ENCODE results near the gene XCL2.
"Not testable (repeated sequence)": the region's sequence is repeated elsewhere in the genome, so short reads cannot be mapped to it uniquely, and the experiment has no call there.

The XCL2 gene

GRCh38 chr1:168543840-168544498 is at the start of gene XCL2:
TSS of gene XCL2 (minus strand) at chr1:168543997. CDS start at chr1:168543964, 33 bp downstream.
- not testable (repeated sequence) for DNase-seq (ENCODE audit: low read depth, low spot score)

- no peak for DNase-seq (ENCODE audit: low read depth, low spot score)
Observed at GRCh38 chr1:168591641-168592250, 47.9 kb upstream of the XCL2 start.

- no peak for DNase-seq (ENCODE audit: low read depth, low spot score)
Observed at GRCh38 chr1:168591066-168591465, 47.3 kb upstream of the XCL2 start.

- DNase-seq (ENCODE audit: low read depth, low spot score) = no peak
Observed at GRCh38 chr1:168589167-168589566, 45.4 kb upstream of the XCL2 start.

GRCh38 chr1:168585937-168586336 is 42.1 kb upstream of the XCL2 start:
- no peak for DNase-seq (ENCODE audit: low read depth, low spot score)

- DNase-seq (ENCODE audit: low read depth, low spot score) = no peak
Observed at GRCh38 chr1:168585191-168585590, 41.4 kb upstream of the XCL2 start.

GRCh38 chr1:168583571-168583970 is 39.8 kb upstream of the XCL2 start:
- DNase-seq (ENCODE audit: low read depth, low spot score) = no peak

- no peak for DNase-seq (ENCODE audit: low read depth, low spot score)
Observed at GRCh38 chr1:168582688-168583336, 39.0 kb upstream of the XCL2 start.

- DNase-seq (ENCODE audit: low read depth, low spot score) = no peak
Observed at GRCh38 chr1:168581817-168582572, 38.2 kb upstream of the XCL2 start.

GRCh38 chr1:168580991-168581390 is 37.2 kb upstream of the XCL2 start:
- not testable (repeated sequence) for DNase-seq (ENCODE audit: low read depth, low spot score)

GRCh38 chr1:168580290-168580689 is 36.5 kb upstream of the XCL2 start:
- DNase-seq (ENCODE audit: low read depth, low spot score) = not testable (repeated sequence)

GRCh38 chr1:168578531-168579185 is 34.9 kb upstream of the XCL2 start:
- not testable (repeated sequence) for DNase-seq (ENCODE audit: low read depth, low spot score)

GRCh38 chr1:168576245-168576688 is 32.5 kb upstream of the XCL2 start, which contains the start of gene XCL1:
TSS of gene XCL1 (plus strand) at chr1:168576605. CDS start at chr1:168576638, 33 bp downstream.
- not testable (repeated sequence) for DNase-seq (ENCODE audit: low read depth, low spot score)

- DNase-seq (ENCODE audit: low read depth, low spot score) = not testable (repeated sequence)
Observed at GRCh38 chr1:168574234-168574633, 30.4 kb upstream of the XCL2 start.

GRCh38 chr1:168572633-168573032 is 28.8 kb upstream of the XCL2 start:
- no peak for DNase-seq (ENCODE audit: low read depth, low spot score)

- DNase-seq (ENCODE audit: low read depth, low spot score) = no peak
Observed at GRCh38 chr1:168570652-168571051, 26.9 kb upstream of the XCL2 start.

GRCh38 chr1:168568346-168568745 is 24.5 kb upstream of the XCL2 start:
- DNase-seq (ENCODE audit: low read depth, low spot score) = no peak

- no peak for DNase-seq (ENCODE audit: low read depth, low spot score)
Observed at GRCh38 chr1:168567568-168567967, 23.8 kb upstream of the XCL2 start.

- DNase-seq (ENCODE audit: low read depth, low spot score) = no peak
Observed at GRCh38 chr1:168567007-168567406, 23.2 kb upstream of the XCL2 start.

GRCh38 chr1:168565825-168566224 is 22.0 kb upstream of the XCL2 start:
- no peak for DNase-seq (ENCODE audit: low read depth, low spot score)

GRCh38 chr1:168561989-168562388 is 18.2 kb upstream of the XCL2 start:
- DNase-seq (ENCODE audit: low read depth, low spot score) = no peak

Measured in brain pericyte (primary cell).